ENCODE results near the gene SLC22A2. TPM values are rescaled to one million over a fixed set of nuclear protein-coding genes. Genes with fewer than 3 reads are reported as not detected.

The SLC22A2 gene
- total RNA-seq, 2 donors from 2014 or later: not detected

GRCh38 chr6:160300076-160300695, 41.6 kb upstream of the SLC22A2 start:
- no peaks in the 10 kb centered on the region for H3K36me3 ChIP-seq
- no peak overlapping the region for H3K4me3 ChIP-seq
- TF ChIP-seq CTCF (IDR thresholded peaks at IDR 0.05): no peak
- no peak for DNase-seq (ENCODE audit: low spot score)
- no peaks in the 10 kb centered on the region for H3K9me3 ChIP-seq
- no peak overlapping the region for H3K27ac ChIP-seq
- no peaks in the 10 kb centered on the region for H3K4me1 ChIP-seq
- H3K27me3 ChIP-seq: no peaks in the 10 kb centered on the region

GRCh38 chr6:160299559-160299958, 40.9 kb upstream of the SLC22A2 start:
- Histone ChIP-seq H3K27me3 (no peaks in the 10 kb centered on the region), H3K4me3 (no peak overlapping the region), H3K9me3 (no peaks in the 10 kb centered on the region), H3K4me1 (no peaks in the 10 kb centered on the region), H3K27ac (no peak overlapping the region), H3K36me3 (no peaks in the 10 kb centered on the region)
- no peak for TF ChIP-seq CTCF (IDR thresholded peaks at IDR 0.05)
- no peak for DNase-seq (ENCODE audit: low spot score)

- no peaks in the 10 kb centered on the region for H3K36me3 ChIP-seq
- no peak overlapping the region for H3K27ac ChIP-seq
- H3K9me3 ChIP-seq: no peaks in the 10 kb centered on the region
- DNase-seq (ENCODE audit: low spot score): no peak
- no peak for TF ChIP-seq CTCF (IDR thresholded peaks at IDR 0.05)
- H3K4me3 ChIP-seq: no peak overlapping the region
- H3K27me3 ChIP-seq: no peaks in the 10 kb centered on the region
- H3K4me1 ChIP-seq: no peaks in the 10 kb centered on the region
Observed at GRCh38 chr6:160298121-160298520, 39.5 kb upstream of the SLC22A2 start.

GRCh38 chr6:160297310-160297709, 38.7 kb upstream of the SLC22A2 start:
- Histone ChIP-seq H3K27ac (no peak overlapping the region), H3K9me3 (no peaks in the 10 kb centered on the region), H3K27me3 (no peaks in the 10 kb centered on the region), H3K4me1 (no peaks in the 10 kb centered on the region), H3K4me3 (no peak overlapping the region), H3K36me3 (no peaks in the 10 kb centered on the region)
- TF ChIP-seq CTCF (IDR thresholded peaks at IDR 0.05): no peak
- DNase-seq (ENCODE audit: low spot score): no peak

- Histone ChIP-seq H3K9me3 (no peaks in the 10 kb centered on the region), H3K27me3 (no peaks in the 10 kb centered on the region), H3K27ac (no peak overlapping the region), H3K4me3 (no peak overlapping the region), H3K36me3 (no peaks in the 10 kb centered on the region), H3K4me1 (no peaks in the 10 kb centered on the region)
- no peak for TF ChIP-seq CTCF (IDR thresholded peaks at IDR 0.05)
- DNase-seq (ENCODE audit: low spot score): no peak
Observed at GRCh38 chr6:160293844-160294243, 35.2 kb upstream of the SLC22A2 start.

GRCh38 chr6:160285541-160286105, 27.0 kb upstream of the SLC22A2 start:
- no peaks in the 10 kb centered on the region for H3K36me3 ChIP-seq

More at GRCh38 chr6:160285541-160286105, 27.0 kb upstream of the SLC22A2 start:
- TF ChIP-seq CTCF (IDR thresholded peaks at IDR 0.05): no peak
- H3K4me3 ChIP-seq: no peak overlapping the region
- DNase-seq (ENCODE audit: low spot score): no peak
- no peak overlapping the region for H3K27ac ChIP-seq
- no peaks in the 10 kb centered on the region for H3K9me3 ChIP-seq
- no peaks in the 10 kb centered on the region for H3K4me1 ChIP-seq
- H3K27me3 ChIP-seq: no peaks in the 10 kb centered on the region

Measured in right atrium auricular region (tissue), 2 donors.